Colonic mucosa (tissue), 4 donors: ENCODE results near the gene CDH12. TPM values are rescaled to one million over a fixed set of nuclear protein-coding genes. Genes with fewer than 3 reads are reported as not detected.

Experiments used
- DNase-seq: peaks from one replicate; pipeline ENCODE4 v3.0.0-alpha.2; 2020
- H3K27ac ChIP-seq: fragments of 200-600 bp; one replicate; pipeline ENCODE4 v1.8.0; 2021
- H3K27me3 ChIP-seq: fragments of 200-600 bp; one replicate; pipeline ENCODE4 v1.8.0; 2021
- H3K36me3 ChIP-seq: fragments of 200-600 bp; one replicate; pipeline ENCODE4 v1.8.0; 2021
- H3K4me1 ChIP-seq: fragments of 200-600 bp; one replicate; pipeline ENCODE4 v1.8.0; 2021; ENCODE audit warnings: mild to moderate bottlenecking
- H3K4me3 ChIP-seq: fragments of 200-600 bp; one replicate; pipeline ENCODE4 v1.8.0; 2021
- H3K9ac ChIP-seq, 2 donors: one replicate each; pipeline ENCODE4 v1.7.0; 2013; ENCODE audit warnings: control low read depth in 2 of 2, low read depth in 2 of 2, low read length in 2 of 2
- H3K9me3 ChIP-seq: fragments of 200-600 bp; one replicate; pipeline ENCODE4 v1.8.0; 2021
- intact Hi-C: fragments of 100-400 bp; cut with DNase I; formaldehyde crosslinking; loops from one replicate; pipeline ENCODE4 v1.14.1; 2022
- total RNA-seq, 2 donors: library from RNA; stranded (reverse); fragmentation: NEBNext Ultra II Directional in 1 of 2; extraction: Animal tissue kit (Norgen Biotek cat#: 25700) in 1 of 2; gene quantifications; one replicate each; pipeline ENCODE4 v1.2.1, GENCODE V29; 2021
- TF ChIP-seq, protein P1 (sequence below): fragments of 200-600 bp; IDR thresholded peaks from one replicate; pipeline ENCODE4 v1.8.0; 2022; ENCODE audit warnings: antibody characterized with exemption, mild to moderate bottlenecking
- donor health status: healthy.
- donor health status: DM: no; HTN: no; CAD: no.
- donor health status: DM: no; HTN: no; CAD: no.

CDH12 gene
- total RNA-seq, 2 donors from 2014 or later: not detected

DNA sequence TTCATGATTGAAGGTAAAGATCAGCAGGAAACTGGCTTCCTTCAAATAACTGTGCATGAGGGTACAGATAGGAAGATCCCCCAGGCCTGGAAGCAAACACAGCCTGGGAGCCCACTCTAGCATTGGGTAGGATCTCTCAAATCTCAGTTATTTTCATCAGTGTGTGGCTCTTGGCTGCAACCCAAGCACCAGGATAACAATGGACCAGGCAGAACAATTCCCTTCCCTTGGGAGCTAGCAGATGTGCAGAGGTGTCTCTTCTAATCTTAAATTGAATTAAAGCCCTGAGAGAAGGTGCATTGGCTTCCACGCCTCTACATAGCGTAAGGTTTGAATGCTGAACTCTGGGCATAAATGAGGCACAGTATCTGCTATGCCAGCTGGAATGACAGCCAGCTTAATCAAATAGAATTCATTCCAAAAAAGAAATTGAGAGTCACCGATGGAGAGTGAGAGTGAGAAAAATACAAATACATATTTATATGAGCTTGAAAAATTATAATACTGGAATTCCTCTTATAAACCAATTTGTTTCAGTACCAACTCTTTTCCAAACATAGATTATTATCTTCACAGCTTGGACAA is 957.3 kb downstream of the CDH12 start:
- Histone ChIP-seq H3K4me1 (no peaks in the 10 kb centered on the region), H3K4me3 (no peak overlapping the region), H3K27me3 (no peaks in the 10 kb centered on the region), H3K9me3 (no peaks in the 10 kb centered on the region), H3K9ac (no peak overlapping the region), H3K27ac (no peak overlapping the region), H3K36me3 (no peaks in the 10 kb centered on the region)
- TF ChIP-seq, protein P1, sequence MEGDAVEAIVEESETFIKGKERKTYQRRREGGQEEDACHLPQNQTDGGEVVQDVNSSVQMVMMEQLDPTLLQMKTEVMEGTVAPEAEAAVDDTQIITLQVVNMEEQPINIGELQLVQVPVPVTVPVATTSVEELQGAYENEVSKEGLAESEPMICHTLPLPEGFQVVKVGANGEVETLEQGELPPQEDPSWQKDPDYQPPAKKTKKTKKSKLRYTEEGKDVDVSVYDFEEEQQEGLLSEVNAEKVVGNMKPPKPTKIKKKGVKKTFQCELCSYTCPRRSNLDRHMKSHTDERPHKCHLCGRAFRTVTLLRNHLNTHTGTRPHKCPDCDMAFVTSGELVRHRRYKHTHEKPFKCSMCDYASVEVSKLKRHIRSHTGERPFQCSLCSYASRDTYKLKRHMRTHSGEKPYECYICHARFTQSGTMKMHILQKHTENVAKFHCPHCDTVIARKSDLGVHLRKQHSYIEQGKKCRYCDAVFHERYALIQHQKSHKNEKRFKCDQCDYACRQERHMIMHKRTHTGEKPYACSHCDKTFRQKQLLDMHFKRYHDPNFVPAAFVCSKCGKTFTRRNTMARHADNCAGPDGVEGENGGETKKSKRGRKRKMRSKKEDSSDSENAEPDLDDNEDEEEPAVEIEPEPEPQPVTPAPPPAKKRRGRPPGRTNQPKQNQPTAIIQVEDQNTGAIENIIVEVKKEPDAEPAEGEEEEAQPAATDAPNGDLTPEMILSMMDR: no peak
- DNase-seq: no peak
- intact Hi-C loops: no loop called here

DNA sequence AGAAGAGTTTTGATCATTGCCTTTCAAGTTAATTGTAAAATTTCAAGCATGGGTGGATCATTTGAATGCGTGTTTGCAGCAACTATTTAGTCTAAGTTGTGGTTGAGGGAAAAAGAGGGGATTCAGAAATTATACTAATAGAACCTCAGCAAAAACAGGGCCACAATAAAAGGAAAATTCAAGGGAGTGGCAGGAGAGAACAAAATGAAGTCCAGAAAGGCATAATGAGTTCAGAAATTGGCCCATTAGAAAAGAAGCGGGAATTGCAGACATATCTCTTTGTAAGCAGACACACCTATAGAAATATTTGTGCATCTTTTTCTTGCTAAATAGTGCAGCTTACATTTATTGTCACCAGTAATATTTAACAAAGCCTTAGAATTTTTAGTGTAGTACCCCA is 960.0 kb downstream of the CDH12 start:
- TF ChIP-seq, protein P1: no peak
- H3K9ac ChIP-seq: no peak overlapping the region
- H3K36me3 ChIP-seq: no peaks in the 10 kb centered on the region
- no peaks in the 10 kb centered on the region for H3K4me1 ChIP-seq
- no peak overlapping the region for H3K4me3 ChIP-seq
- H3K27ac ChIP-seq: no peak overlapping the region
- no peaks in the 10 kb centered on the region for H3K9me3 ChIP-seq
- intact Hi-C loops: no loop called here
- DNase-seq: no peak
- H3K27me3 ChIP-seq: no peaks in the 10 kb centered on the region

DNA sequence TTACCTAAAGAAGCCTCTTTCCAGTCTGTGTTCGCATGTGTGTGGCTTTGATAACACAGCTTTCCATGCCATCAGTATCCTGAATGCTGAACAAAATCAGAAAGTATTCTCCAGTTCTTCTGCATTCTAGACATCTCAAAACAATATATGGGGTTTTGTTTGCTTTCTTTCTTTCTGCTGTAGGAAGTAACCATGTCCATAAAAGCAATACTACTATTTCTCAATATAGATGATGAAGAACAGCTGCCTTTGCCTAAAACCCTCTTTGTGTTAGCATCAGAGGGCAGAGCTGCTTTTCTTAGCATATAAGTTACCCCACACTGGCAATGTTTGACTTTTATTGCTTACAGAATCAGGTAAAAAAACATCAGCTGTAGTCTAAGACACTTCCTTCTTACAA is 963.6 kb downstream of the CDH12 start:
- TF ChIP-seq, protein P1: no peak
- Histone ChIP-seq H3K4me3 (no peak overlapping the region), H3K9ac (no peak overlapping the region), H3K27ac (no peak overlapping the region), H3K9me3 (no peaks in the 10 kb centered on the region), H3K36me3 (no peaks in the 10 kb centered on the region), H3K4me1 (no peaks in the 10 kb centered on the region), H3K27me3 (no peaks in the 10 kb centered on the region)
- intact Hi-C loops: no loop called here
- no peak for DNase-seq

DNA sequence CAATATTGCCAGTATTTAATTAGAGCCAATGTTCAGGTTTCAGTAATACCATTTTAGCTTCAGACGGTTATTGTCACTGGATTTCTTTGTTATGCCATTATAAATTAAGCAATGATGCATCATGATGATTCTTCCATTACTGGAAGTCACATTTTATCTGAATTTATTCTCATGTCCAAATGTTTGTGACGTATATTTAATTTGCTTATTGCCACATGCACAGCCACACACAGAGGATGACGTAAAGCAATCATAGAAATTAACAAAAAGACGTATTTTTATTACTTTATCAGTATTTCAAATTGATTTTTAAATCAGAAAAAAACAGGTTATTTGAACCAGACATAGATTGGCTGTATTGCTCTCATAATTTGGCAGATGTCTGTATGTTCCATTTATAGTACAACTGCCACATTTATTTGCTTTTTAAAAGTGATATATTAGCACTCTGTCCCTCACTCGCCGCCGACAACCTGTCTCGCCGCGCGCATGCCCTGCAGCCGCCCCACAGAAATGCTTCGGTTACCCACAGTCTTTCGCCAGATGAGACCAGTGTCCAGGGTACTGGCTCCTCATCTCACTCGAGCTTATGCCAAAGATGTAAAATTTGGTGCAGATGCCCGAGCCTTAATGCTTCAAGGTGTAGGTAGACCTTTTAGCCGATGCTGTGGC is 970.9 kb downstream of the CDH12 start:
- Histone ChIP-seq H3K4me1 (no peaks in the 10 kb centered on the region), H3K9me3 (no peaks in the 10 kb centered on the region), H3K9ac (no peak overlapping the region), H3K27ac (no peak overlapping the region), H3K27me3 (no peaks in the 10 kb centered on the region), H3K4me3 (no peak overlapping the region), H3K36me3 (no peaks in the 10 kb centered on the region)
- no peak for DNase-seq
- TF ChIP-seq, protein P1: no peak
- intact Hi-C loops: no loop called here

DNA sequence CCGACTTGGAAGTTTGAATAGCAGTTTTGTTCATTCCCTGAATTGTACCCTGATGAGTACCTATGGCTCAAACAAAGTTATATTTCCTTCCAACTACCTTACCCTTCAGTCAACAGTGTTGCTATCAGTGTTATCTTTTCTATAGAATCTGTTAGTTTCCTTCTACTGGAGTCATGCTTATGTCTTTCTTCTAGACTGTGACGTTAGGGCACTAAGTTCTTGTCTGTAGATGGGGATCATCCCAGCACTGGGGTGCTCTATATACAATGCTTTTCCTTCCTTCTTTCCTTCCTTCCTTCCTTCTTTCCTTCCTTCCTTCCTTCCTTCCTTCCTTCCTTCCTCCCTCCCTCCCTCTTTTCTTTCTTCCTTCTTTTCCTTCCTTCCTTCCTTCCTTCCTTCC is 973.0 kb downstream of the CDH12 start:
- Histone ChIP-seq H3K9ac (no peak overlapping the region), H3K36me3 (no peaks in the 10 kb centered on the region), H3K4me3 (no peak overlapping the region), H3K4me1 (no peaks in the 10 kb centered on the region), H3K27ac (no peak overlapping the region), H3K9me3 (no peaks in the 10 kb centered on the region), H3K27me3 (no peaks in the 10 kb centered on the region)
- DNase-seq: no peak
- TF ChIP-seq, protein P1: no peak
- intact Hi-C loops: no loop called here
